COLO668 (cell line): Measurements from ENCODE around the gene HLCS.
A peak's percentile ranks its signal among the peaks of the same experiment; 100 is the strongest.
"Not testable (repeated sequence)": the region's sequence is repeated elsewhere in the genome, so short reads cannot be mapped to it uniquely, and the experiment has no call there.

ENCODE experiments used
- DNase-seq: peaks from one replicate; lab custom pipeline; 2025; ENCODE audit not compliant: unreplicated experiment; lab: John Stamatoyannopoulos, UW

Gene HLCS

GRCh38 chr21:36966066-36966820, at the start of gene HLCS:
HLCS (minus strand) TSS chr21:36966669; CDS start chr21:36966638, 31 bp downstream.
- DNase-seq = peak; percentile 92

GRCh38 chr21:37009740-37010341, 43.4 kb upstream of the HLCS start:
- DNase-seq = peak; percentile 97

DNA sequence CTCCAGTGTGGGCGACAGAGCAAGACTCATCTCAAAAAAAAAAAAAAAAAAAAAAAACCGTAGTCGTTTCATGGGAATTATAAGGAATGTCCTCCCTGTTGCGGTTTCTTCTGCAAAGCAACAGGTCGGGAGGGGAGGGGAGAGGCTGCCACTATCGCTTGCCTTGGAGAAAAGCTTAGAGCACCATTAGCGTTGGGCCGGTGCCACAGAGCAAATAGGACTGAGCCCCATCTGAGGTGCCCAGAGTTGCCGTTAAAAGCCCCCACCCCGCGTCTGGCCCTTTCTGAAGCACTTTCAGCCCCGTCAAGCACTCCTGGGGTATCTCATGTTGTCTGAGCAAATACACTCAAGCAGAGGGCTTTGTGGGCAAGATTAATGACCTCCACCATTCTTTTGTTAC, 42.3 kb upstream of the HLCS start:
- DNase-seq = peak; percentile 90

DNA sequence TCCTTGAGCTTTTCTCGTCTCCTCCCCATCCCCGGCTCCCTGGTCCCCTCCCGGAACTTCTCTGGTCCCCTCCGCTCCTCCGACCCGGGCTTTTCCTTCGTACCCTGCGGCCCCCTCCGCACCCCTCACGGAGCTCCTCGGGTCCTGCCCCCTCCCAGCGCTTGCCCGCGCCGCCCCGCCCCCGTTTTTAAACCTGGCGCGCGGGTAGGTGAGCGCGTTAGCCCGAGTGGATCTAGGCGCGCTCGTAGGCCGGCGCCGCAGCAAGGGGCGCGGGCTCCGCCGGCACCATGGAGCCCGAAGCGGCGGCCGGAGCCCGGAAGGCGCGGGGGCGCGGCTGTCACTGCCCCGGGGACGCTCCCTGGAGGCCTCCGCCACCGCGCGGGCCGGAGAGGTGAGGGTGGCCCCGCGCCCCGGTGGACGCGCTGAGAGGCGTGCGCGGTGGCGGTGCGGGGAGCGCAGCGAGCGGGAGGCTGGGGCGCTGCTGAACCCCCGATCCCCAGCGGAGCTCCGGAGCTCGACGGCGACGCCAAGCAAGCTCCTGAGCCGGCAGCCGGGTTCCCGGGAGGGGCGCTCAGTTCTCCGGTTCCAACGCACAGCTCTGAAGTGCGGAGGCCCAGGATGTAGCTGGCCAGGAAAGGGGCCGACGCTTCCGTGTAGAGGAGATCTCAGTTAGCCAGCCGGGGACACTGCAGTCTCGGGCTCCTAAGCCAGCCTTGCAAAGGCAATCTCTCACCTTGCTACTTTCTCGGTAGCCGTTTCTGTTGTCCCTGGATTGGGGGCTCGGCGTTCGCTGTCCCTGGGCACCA, 40.2 kb upstream of the HLCS start, which contains the start of gene RIPPLY3:
Gene RIPPLY3 (plus strand): TSS at position 217 of the 806 bp plus-strand sequence. CDS start 71 bp downstream, at position 288.
- DNase-seq = peak; percentile 77

- DNase-seq = no peak
These were observed 39.3 kb upstream of the HLCS start for GRCh38 chr21:37005548-37006485.

DNA sequence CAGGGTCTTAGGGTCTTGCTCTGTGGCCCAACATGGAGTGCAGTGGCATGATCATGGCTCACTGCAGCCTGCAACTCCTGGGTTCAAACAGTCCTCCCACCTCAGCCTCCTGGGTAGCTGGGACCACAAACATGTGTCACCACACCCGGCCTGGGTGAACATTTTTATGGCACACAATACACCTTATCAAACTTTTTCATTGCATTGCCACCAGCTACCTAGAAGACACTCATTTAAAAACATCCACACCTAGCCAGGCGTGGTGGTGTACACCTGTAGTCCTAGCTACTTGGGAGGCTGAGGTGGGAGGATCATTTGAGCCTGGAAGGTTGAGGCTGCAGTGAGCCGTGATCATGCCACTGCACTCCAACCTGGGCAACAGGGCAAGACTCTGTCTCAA, 37.4 kb upstream of the HLCS start:
- not testable (repeated sequence) for DNase-seq

DNA sequence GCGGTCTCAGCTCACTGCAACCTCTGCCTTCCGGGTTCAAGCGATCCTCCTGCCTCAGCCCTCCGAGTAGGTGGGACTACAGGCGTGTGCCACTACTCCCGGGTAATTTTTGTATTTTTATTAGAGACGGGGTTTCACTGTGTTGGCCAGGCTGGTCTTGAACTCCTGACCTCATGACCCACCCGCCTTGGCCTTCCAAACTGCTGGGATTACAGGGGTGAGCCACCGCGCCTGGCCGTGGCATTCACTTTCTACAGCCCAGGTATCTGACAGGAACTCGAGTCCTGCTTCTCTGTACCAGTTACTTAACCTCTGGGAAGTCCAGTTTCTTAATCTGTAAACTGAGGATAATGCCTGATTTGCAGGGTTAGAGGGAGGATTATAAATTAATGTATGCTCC, 36.4 kb upstream of the HLCS start:
- DNase-seq = not testable (repeated sequence)

DNA sequence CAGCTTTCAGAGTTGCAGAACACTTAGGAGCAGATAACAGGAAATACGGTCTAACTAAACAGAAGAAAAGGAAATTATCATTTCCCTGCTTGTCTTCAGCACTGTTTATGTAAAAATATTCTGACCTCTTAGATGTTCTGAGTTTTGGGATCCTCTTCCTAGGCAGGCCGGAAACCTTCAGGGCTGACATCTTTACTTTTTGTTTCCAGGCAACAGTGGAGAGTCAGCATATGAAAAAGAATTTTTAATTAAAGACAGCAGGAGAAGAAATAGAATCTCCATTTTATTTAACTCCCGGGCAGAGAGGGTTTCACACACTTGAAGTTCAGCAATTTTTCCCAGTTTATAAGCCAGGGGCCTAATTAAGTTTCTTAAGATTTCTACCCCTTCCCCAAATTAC, 35.0 kb upstream of the HLCS start:
- no peak for DNase-seq

GRCh38 chr21:37000381-37000780, 33.9 kb upstream of the HLCS start:
- no peak for DNase-seq

DNA sequence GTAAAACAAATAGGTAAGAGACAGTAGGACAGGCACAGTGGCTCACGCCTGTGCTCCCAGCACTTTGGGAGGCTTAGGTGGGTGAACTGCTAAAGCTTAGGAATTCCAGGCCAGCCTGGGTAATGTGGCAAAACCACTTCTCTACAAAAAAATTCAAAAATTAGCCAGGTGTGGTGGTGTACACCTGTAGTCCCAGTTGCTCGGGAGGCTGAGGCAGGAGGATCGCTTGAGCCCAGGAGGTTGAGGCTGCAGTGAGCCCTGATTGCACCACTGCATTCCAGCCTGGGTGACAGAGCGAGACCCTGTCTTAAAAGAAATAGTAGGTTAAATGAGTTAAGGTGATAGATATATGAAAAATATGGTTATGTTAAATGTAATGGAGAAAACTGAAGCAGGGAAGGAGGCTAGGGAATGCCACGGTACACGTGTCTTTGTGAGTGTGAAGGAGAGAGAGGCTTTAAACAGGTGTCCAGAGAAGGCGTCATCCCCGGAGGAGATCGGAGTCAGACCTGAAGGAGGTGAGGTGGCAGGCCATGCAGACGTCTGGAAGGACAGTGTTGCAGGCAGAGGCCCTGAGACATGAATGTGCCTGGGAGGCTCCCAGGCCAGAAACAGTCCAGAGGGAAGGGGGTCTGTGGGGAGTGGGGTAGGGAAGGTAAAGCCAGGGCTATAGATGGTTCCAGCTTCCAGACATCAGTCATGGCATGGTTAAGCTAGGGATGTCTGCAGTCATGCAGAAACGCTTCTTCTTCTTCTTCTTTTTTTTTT, 32.8 kb upstream of the HLCS start:
- DNase-seq = no peak

GRCh38 chr21:36995285-36995684, 28.8 kb upstream of the HLCS start:
- DNase-seq = not testable (repeated sequence)

DNA sequence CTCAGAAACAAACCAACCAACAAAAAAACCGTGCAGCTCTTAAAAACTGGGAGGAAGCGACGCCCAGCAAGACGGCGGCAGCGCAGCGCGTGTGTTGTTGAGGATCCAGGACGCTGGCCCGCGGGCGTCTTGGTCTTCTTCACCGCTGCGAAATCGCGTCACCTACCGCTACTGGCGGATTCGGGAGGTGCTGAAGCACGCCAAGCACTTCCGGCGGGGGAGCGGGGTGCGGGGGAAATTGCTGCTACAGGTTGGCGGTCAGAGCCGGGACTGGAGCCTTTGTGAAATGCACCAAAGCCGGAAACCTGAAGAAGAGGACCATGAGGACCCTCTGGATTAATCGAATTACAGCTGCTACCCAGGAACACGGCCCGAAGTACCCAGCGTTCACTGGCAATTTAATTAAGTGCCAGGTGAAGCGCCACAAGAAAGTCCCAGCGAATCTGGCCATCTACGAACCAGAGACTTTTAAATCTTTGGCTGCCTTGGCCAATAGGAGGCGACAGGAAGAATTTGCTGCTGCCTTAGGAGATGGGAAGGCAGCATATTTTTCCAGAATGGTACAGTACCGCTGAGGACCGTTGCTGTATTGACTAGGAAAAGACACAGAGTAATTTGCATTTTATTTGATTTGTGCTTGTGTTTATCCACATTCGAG, 28.2 kb upstream of the HLCS start:
- no peak for DNase-seq

DNA sequence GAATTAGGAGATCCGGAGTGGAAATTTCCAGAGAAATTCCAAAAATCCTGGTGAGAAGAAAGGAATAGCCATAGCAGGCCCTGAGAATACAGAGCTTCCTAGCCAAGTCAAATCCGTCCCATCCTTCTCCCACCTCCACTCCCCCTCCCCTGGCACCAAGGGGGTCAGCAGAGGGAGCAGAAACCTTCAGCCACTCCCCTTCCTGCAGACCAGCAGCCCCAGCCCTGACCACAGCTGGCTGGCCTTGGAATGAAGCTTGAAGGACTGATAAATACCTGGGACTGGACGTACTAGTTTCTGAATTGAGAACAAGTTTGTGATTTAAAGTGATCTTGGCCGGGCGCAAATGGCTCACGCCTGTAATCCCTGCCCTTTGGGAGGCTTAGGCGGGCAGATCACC, 26.2 kb upstream of the HLCS start:
- no peak for DNase-seq

DNA sequence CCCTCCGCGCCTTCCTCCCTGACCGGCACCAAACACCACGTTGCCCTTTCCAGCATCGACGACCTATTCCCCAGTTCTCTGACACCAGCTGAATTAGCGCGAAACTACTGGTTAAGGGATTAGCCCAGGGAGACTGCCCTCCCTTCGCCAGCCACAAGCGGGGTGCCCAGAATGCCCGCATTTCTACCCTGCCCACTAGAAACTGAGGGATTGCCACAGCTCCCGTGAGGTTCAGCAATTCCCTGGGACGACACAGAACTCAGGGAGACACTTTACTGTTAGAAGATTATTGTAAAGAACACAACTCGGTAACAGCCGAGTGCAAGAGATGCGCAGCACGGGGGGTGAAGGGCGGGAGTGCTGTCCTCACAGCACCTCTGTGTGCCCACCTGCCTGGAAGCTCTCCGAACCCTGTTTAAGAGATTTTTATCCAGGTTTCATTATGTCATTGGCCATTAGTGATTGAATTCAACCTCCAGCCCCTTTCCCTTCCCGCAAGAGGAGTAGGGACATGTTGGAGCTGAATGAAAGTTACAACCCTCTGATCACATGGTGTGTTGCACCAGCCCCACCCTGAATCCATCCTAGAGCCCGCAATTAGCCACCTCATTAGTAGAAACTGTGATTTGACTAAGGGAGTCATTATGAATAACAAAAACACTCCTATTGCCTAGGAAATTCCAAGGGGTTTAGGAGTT, 24.2 kb upstream of the HLCS start:
- no peak for DNase-seq

GRCh38 chr21:36989699-36990507, 23.4 kb upstream of the HLCS start:
- peak; percentile 99 for DNase-seq

GRCh38 chr21:36989199-36989698, 22.8 kb upstream of the HLCS start:
- DNase-seq = not testable (repeated sequence)

DNA sequence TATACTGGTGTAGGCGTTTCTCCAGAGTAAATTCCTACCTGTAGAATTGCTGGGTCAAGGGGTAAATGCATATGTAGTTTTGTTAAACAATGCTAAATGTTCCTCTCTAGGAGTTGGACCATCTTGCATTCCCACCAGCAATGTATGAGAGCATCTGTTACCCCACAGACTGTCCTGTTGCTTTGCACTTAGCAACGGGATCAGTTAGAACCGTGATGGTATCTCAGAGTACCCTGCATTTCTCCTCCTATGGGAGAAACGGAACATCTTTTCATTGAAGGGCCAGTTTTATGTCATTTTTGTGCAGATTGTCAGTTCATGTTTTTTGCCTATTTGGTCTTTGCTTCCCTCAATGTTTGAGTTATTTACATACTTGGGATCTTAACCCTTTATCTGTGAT, 22.1 kb upstream of the HLCS start:
- no peak for DNase-seq

- no peak for DNase-seq
These were observed 21.4 kb upstream of the HLCS start for GRCh38 chr21:36987845-36988244.
